GF-D8 (cell line): ENCODE data around the gene EPHA6.
"Not testable (repeated sequence)": the region's sequence is repeated elsewhere in the genome, so short reads cannot be mapped to it uniquely, and the experiment has no call there.

Experiments
- DNase-seq: peaks from one replicate; lab custom pipeline; 2025; lab: John Stamatoyannopoulos, UW

The EPHA6 gene

GRCh38 chr3:97025612-97026011, 211.2 kb downstream of the EPHA6 start:
- DNase-seq = not testable (repeated sequence)

GRCh38 chr3:97029972-97030371, 215.6 kb downstream of the EPHA6 start:
- DNase-seq = no peak

GRCh38 chr3:97037294-97037943, 223.0 kb downstream of the EPHA6 start:
- no peak for DNase-seq

- no peak for DNase-seq
These were observed 229.0 kb downstream of the EPHA6 start for GRCh38 chr3:97043411-97043810.

GRCh38 chr3:97057365-97057764, 243.0 kb downstream of the EPHA6 start:
- no peak for DNase-seq

- DNase-seq = no peak
These were observed 244.8 kb downstream of the EPHA6 start for GRCh38 chr3:97059168-97059567.

- no peak for DNase-seq
These were observed 252.1 kb downstream of the EPHA6 start for GRCh38 chr3:97066531-97066930.

- DNase-seq = no peak
These were observed 255.9 kb downstream of the EPHA6 start for GRCh38 chr3:97070302-97070701.

GRCh38 chr3:97074546-97074945, 260.2 kb downstream of the EPHA6 start:
- DNase-seq = no peak

GRCh38 chr3:97076673-97077072, 262.3 kb downstream of the EPHA6 start:
- DNase-seq = no peak

- no peak for DNase-seq
These were observed 275.2 kb downstream of the EPHA6 start for GRCh38 chr3:97089621-97090020.

GRCh38 chr3:97102641-97103040, 288.2 kb downstream of the EPHA6 start:
- DNase-seq = no peak

- no peak for DNase-seq
These were observed 291.7 kb downstream of the EPHA6 start for GRCh38 chr3:97105989-97106651.

- DNase-seq = no peak
These were observed 292.2 kb downstream of the EPHA6 start for GRCh38 chr3:97106652-97106989.

GRCh38 chr3:97108136-97108535, 293.7 kb downstream of the EPHA6 start:
- DNase-seq = no peak

- DNase-seq = no peak
These were observed 296.9 kb downstream of the EPHA6 start for GRCh38 chr3:97111244-97111643.

GRCh38 chr3:97121386-97121785, 307.0 kb downstream of the EPHA6 start:
- no peak for DNase-seq

GRCh38 chr3:97125902-97126499, 311.6 kb downstream of the EPHA6 start:
- DNase-seq = no peak

GRCh38 chr3:97131476-97131875, 317.1 kb downstream of the EPHA6 start:
- DNase-seq = no peak

GRCh38 chr3:97138914-97139541, 324.6 kb downstream of the EPHA6 start:
- no peak for DNase-seq

GRCh38 chr3:97148931-97149330, 334.5 kb downstream of the EPHA6 start:
- DNase-seq = no peak

GRCh38 chr3:97161169-97161568, 346.8 kb downstream of the EPHA6 start:
- no peak for DNase-seq

GRCh38 chr3:97177242-97177641, 362.8 kb downstream of the EPHA6 start:
- no peak for DNase-seq
